GM12865 (cell line): ENCODE results near the gene GRID1.

Experiments
- DNase-seq: peaks from one replicate; pipeline ENCODE4 v3.0.0; 2010; ENCODE audit warnings: low read depth
- H3K4me3 ChIP-seq: 2 replicates; pipeline ENCODE4 v1.5.1; 2011; ENCODE audit warnings: mild to moderate bottlenecking, low read depth, low read length, control low read depth
- CTCF ChIP-seq: IDR thresholded peaks from 2 replicates; pipeline ENCODE4 v1.5.1; 2011; ENCODE audit warnings: low read length, control low read depth, low read depth, inconsistent platforms; ENCODE audit not compliant: insufficient read depth; ENCODE audit errors: missing control alignments

Gene GRID1

GRCh38 chr10:86258499-86258898 is 108.1 kb downstream of the GRID1 start:
- no peak for DNase-seq
- H3K4me3 ChIP-seq: no peak overlapping the region
- no peak for TF ChIP-seq CTCF

- DNase-seq: no peak
- TF ChIP-seq CTCF: no peak
- no peak overlapping the region for H3K4me3 ChIP-seq
These were observed 108.9 kb downstream of the GRID1 start for GRCh38 chr10:86257683-86258082.

- DNase-seq: no peak
These were observed 109.8 kb downstream of the GRID1 start for GRCh38 chr10:86256690-86257315.

GRCh38 chr10:86255405-86256251 is 111.0 kb downstream of the GRID1 start:
- H3K4me3 ChIP-seq: no peak overlapping the region
- TF ChIP-seq CTCF: no peak
- DNase-seq: no peak

More at GRCh38 chr10:86256690-86257315, 109.8 kb downstream of the GRID1 start:
- H3K4me3 ChIP-seq: no peak overlapping the region
- TF ChIP-seq CTCF: no peak

- DNase-seq: no peak
- no peak for TF ChIP-seq CTCF
These were observed 111.9 kb downstream of the GRID1 start for GRCh38 chr10:86254526-86255174.

GRCh38 chr10:86254081-86254480 is 112.5 kb downstream of the GRID1 start:
- TF ChIP-seq CTCF: no peak
- no peak for DNase-seq
- no peak overlapping the region for H3K4me3 ChIP-seq

More at GRCh38 chr10:86254526-86255174, 111.9 kb downstream of the GRID1 start:
- H3K4me3 ChIP-seq: no peak overlapping the region
